Cerebellar nuclear complex (tissue), 1 donor: Measurements from ENCODE around the gene MMP17.

ENCODE experiments used
- DNase-seq, 2 experiments: peaks; one replicate each; lab custom pipeline; 2025; lab: John Stamatoyannopoulos, UW

The MMP17 gene

DNA sequence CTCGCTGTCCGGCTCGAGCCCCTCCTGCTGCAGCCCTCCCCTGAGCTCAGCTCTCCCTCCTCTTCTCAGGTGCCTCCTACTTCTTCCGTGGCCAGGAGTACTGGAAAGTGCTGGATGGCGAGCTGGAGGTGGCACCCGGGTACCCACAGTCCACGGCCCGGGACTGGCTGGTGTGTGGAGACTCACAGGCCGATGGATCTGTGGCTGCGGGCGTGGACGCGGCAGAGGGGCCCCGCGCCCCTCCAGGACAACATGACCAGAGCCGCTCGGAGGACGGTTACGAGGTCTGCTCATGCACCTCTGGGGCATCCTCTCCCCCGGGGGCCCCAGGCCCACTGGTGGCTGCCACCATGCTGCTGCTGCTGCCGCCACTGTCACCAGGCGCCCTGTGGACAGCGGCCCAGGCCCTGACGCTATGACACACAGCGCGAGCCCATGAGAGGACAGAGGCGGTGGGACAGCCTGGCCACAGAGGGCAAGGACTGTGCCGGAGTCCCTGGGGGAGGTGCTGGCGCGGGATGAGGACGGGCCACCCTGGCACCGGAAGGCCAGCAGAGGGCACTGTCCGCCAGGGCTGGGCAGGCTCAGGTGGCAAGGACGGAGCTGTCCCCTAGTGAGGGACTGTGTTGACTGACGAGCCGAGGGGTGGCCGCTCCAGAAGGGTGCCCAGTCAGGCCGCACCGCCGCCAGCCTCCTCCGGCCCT lies 22.8 kb downstream of the MMP17 start:
- DNase-seq, result no peak

GRCh38 chr12:131851741-131852550 lies 23.8 kb downstream of the MMP17 start:
- no peak for DNase-seq

DNA sequence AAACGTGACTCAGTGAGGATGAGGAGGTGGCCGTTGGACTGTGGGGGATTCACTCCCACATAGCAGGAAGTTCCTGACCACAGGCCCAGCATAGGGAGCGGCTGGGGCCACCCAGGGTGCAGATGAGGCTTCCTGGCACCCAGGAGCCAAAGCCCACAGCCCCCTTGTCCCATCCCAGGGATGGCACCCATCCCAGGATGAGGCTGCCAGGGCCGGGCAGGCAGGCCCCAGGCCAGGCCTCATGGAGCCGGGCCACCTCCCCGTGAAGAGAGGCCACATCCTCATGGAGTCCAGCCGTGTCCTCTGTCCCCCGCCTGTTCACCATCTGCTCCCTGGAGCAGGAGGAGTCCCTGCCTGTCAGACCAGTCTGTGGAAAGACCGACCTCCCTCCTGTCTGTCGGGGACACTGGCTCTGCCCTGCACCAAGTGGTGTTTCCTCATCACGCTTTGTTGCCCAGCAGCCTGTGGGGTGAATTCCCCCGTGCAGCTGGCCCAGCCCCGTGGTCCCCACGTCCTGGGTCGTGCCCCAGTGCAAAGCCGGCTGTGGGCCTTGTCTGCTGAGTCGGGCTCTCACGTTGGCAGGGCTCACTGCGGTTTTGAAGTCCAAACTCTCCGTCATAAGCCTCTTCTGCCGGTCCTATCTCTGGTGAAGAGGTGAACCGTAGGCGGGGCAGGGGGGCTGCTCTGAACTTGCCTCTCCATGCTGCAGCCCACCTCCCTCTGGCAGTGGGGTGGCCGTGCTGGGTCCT lies 24.5 kb downstream of the MMP17 start:
- peak in 1 of 2 experiments; percentile 44 for DNase-seq

DNA sequence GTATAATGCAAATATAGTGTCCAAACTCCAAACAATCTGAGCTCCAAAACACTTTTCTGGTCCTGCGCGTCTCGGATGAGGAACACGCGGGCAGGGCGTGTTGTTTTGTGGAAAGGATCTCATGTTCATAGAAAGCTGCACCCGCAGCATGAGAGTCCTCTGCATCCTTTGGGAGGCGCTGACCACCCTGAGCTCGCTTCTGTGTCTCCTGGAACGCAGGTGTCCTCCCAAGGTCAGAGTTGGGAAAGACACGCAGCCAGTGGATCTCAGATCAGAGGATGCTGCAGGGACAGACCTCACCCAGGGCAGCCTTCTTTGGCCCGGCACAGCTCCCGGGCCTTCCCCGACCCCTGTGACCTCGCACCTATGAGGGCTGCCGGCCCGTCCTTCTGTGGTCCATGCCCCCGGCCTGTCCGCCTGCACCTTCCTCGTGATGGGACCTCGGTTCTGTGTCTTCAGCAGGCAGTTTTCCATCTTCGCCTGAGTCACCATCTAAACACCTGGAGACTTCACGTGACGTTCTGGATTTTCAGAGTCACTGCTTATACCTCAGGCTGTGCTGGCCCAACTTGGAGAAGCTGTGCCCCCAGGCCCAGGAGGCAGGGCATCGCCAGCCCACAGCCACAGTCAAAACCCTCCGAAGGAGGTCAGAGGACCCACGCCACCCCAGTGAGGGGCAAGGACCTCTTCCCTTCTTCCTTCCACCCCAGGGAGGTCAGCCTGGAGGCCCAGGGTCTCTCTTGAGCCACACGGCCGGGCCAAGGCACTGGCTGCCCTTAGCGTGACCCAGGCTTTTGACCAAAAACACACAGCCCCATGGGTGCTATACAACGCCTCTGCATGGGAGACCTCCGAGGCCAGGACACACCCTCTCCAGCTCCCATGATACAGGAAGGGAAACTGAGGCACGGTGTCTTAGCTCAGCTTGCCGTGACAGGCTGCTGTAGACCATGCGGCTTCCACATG lies 25.9 kb downstream of the MMP17 start:
- no peak for DNase-seq

- DNase-seq, result no peak
Measured at GRCh38 chr12:131854861-131855476, 26.8 kb downstream of the MMP17 start.

DNA sequence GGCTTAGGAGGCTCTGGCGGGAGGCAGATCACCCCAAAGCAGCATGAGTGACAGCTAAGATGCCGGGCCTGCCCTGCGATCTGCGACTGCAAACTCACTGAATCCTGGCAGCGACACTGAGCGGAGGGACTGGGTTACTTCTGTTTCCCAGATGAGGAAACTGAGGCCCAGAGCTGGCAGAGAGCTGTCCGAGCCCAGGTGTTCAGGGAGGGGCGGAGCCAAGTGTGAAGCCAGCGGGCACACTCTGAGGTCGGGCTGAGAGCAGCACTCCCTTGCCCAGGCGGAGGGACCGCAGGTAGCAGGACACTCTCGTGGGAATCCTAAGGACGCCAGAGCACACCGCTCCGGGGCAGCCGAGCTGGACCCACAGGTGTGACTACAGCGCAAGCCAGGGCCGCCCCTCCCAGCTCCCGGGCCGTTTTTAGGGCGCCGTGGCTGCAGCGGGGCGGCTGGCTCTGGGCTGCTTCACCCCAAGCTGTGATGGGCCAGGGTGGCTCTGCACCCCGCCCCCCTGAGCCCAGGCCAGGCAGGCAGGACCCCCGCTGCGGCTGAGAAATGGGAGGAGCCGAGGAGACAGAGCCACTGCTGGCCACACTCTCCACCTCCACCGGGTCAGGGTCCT lies 27.4 kb downstream of the MMP17 start:
- no peak for DNase-seq

DNA sequence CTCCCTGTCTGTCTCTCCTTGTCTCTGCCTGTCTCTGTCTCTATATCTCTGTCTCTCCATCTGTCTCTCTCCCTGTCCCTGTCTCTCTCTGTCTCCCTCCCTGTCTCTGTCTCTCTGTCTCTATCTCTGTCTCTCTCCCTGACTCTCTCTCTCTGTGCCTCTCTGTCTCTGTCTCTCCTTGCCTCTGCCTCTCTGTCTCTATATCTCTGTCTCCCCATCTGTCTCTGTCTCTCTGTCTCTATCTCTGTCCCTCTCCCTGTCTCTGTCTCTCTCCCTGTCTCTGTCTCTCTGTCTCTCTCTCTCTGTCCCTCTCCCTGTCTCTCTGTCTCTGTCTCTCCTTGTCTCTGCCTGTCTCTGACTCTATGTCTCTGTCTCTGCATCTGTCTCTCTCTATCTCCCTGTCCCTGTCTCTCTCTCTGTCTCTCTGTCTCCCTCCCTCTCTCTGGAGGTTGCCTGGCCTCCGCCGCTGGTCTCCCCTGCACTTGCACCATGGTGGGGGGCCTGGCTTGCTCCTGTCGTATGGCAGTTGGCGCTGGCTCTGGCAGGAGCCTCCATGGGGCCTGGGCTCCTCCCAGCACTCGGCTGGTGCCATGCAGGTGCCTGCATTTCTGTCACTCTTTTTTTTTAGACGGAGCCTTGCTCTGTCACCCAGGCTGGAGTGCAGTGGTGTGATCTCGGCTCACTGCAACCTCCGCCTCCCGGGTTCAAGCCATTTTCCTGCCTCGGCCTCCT lies 28.3 kb downstream of the MMP17 start:
- DNase-seq, result no peak

- DNase-seq, result no peak
Measured at GRCh38 chr12:131857908-131858850, 30.0 kb downstream of the MMP17 start.

DNA sequence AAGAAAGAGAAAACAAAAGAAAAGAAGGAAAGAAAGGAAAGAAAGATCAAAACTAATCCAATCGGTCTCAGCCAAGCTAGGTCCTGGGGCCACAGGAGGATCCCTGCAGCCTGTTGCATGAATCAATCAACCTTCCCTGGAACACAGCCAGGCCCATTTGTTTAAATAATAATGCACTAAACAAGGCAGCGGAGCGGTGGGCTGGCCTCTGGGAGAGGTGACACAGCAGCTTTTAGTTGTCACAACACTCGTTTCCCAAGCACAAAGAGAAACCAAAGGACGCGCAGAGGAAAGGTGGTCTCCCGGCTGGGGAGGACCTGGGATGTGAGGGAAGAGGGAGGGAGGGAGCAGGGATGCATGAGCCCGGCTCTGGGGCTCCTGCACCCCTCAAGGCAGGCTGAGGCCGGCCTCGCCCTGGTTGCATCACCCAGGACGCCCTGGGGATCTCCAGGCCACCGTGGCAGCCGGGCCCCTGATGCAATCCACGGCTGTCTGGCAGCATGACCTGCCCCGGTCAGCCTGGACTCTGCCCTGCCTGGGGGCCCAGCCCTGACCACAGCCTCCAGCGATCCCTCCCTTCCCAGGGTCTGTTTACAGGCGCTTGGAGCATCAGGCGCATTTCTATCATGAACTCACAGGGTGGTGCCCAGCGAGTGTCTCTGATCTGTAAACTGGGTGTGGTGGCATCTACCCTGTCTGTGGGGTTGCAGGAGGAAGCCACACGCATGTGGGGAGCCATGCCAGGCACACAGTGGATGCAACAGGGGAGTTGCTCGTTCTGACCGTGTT lies 32.5 kb downstream of the MMP17 start:
- no peak for DNase-seq

GRCh38 chr12:131861261-131862083 lies 33.3 kb downstream of the MMP17 start:
- no peak for DNase-seq

DNA sequence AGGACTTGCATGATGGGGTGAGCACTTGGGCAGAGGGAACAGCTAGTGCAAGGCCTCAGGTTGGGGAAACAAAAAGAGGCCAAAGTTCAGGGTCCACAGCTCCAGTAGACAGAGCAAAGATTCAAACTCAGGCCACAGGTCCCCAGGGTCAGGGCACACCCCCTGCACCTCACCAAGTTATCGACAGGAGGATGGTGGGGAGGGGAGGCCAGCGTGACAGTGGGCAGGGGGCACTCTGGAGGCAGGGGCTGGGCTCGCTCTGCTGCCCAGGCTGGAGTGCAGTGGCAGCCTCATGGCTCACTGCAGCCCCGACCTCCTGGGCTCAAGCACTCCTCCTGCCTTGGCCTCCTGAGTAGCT lies 33.9 kb downstream of the MMP17 start:
- DNase-seq, result no peak

DNA sequence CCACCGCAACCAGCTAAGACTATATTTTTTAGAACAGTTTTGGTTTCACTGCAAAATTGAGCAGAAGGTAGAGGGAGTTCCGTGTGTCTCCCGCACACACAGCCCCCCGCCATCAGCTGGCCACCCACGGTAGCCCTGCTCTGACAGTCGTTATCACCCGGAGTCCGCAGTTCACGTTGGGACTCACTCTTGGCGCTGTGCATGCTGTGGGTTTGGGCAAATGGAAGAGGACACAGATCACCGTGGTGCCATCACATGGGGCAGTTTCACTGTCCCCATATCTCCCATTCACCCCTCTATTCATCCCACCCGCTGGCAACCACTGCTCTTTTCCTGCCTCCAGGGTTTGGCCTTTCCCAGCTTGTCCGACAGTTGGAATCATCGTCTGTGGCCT lies 34.4 kb downstream of the MMP17 start:
- no peak for DNase-seq

- DNase-seq, result no peak
Measured at GRCh38 chr12:131862994-131863710, 35.0 kb downstream of the MMP17 start.

GRCh38 chr12:131863711-131864396 lies 35.7 kb downstream of the MMP17 start:
- DNase-seq, result no peak

DNA sequence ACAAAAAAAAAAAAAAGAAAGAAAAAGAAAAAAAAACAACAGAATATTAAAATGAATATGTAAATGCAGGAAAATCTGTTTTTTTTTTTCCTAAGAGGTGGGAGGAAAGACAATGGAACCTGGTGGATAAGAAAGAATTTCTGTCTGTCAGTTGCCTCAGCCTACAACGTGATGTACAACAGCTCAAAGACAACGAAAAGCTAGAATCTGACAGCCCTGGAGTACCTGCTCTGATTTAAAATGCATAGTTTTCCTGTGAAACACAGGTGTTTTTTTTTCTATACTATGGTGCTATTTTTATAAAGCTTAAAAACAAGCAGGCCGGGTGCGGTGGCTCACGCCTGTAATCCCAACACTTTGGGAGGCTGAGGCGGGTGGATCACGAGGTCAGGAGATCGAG lies 36.3 kb downstream of the MMP17 start:
- no peak for DNase-seq
